Measurements from ENCODE around the gene ZNF292. TPM values are rescaled to one million over a fixed set of nuclear protein-coding genes. Genes with fewer than 3 reads are reported as not detected.

The ZNF292 gene
- total RNA-seq, 2 experiments from 2014 or later: 48.1 to 48.3 TPM

DNA sequence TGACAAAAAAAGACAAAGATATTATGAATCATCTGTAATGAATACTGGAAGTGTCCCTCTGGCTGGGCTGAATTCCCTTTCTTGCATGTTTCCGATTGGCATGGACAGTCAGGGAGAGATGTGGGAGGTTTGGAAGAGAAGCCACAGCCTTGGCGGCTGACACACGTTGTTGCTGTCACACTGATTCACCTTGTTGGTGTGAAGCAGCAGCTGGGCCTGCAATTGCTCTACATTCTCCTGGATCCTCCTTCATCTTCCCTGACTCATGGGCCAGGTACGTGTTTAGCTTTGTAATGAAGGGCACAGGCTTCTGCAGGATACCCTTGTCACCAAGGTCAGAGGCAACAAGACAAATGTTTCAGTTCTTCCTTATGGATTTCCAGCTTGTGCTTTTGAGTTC, 153.6 kb downstream of the ZNF292 start:
- CTCF ChIA-PET: no interaction called here

DNA sequence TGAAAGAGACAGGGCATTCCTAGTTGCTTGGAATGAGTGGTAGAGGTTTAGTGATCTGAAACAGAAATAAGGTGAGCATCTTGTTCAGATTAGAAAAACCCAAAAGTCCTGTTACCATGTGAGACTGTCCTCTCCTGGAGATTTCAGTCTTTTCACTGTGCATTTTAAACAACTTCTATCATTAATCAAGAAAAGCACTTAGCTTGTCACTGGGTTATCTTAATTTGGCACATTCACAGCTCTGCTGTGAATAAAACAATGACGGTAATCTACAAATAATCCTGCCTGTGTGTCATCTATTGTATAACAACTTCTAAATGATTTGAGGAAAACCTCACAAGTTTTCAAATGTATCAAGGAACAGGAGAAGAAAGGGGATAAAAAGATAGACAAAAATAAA, 157.5 kb downstream of the ZNF292 start:
- ChIA-PET POLR2A (no interaction called here), CTCF (interaction anchor here (1.4 kb wide), 1 partner anchor 9 kb away, joined by 3 read pairs; no protein-coding TSS in a partner anchor)

More for the DNA sequence above, 153.6 kb downstream of the ZNF292 start:
- POLR2A ChIA-PET: no interaction called here

Other genes with a start within 250 kb of the ZNF292 start
- gene HTR1E, start 218.0 kb upstream of the ZNF292 start, total RNA-seq: not detected
- not detected for gene CGA, start 60.5 kb upstream of the ZNF292 start, total RNA-seq
- gene SMIM8, start 167.0 kb downstream of the ZNF292 start, total RNA-seq: 10 to 100 TPM in 1 of 2 experiments, 1 to 10 TPM in 1; 9.9 to 10.2 TPM
- not detected for gene GJB7, start 173.7 kb downstream of the ZNF292 start, total RNA-seq
- 1 to 10 TPM in 1 of 2 experiments, under 1 TPM in 1; 0.95 to 1.4 TPM for gene C6orf163, start 189.2 kb downstream of the ZNF292 start, total RNA-seq